ENCODE results near the gene FGF21.
"Not testable (repeated sequence)": the region's sequence is repeated elsewhere in the genome, so short reads cannot be mapped to it uniquely, and the experiment has no call there.

The FGF21 gene, protein sequence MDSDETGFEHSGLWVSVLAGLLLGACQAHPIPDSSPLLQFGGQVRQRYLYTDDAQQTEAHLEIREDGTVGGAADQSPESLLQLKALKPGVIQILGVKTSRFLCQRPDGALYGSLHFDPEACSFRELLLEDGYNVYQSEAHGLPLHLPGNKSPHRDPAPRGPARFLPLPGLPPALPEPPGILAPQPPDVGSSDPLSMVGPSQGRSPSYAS

DNA sequence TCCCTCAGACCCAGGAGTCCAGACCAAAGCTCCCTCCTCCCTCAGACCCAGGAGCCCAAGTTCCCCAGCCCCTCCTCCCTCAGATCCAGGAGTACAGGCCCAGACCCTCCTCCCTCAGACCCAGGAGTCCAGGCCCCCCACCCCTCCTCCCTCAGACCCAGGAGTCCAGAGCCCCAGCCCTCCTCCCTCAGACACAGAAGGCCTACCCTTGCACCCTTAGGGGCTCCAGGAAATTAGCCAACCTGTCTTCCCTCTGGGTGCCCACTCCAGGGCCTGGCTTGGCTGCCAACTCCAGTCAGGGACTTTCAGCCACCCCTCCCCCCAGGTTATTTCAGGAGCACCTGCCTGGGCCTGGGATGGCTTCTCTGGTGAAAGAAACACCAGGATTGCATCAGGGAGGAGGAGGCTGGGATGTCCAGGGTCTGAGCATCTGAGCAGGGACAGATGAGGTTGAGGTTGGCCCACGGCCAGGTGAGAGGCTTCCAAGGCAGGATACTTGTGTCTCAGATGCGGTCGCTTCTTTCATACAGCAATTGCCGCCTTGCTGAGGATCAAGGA is at the start of gene FGF21:
FGF21 (plus strand) TSS at position 441 of the 558 bp plus-strand sequence. CDS start 713 bp downstream, outside the sequence.
- no peak for DNase-seq (ENCODE audit: extremely low read depth in 1 of 2, low read depth in 1 of 2)

DNA sequence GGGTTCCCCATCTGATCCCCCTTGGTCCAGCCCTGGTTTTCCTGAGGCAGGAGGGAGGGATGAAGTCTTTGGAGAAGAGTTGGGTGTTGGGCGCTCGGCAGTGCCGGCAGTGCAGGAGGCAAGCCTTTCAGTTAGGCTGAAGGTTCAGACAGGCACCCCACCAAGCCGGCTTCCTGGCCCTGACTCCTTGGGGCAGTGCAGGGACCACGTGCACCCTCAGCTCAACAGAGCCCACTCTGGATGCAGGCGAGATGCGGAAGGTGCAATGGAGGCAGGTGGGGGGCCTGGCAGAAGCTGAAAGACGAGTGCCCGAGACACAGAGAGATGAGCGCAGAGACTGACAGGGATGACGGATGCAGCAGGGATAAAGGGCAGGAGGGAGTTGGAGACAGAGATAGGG is 46.9 kb upstream of the FGF21 start:
- DNase-seq (ENCODE audit: extremely low read depth in 1 of 2, low read depth in 1 of 2), result no peak

DNA sequence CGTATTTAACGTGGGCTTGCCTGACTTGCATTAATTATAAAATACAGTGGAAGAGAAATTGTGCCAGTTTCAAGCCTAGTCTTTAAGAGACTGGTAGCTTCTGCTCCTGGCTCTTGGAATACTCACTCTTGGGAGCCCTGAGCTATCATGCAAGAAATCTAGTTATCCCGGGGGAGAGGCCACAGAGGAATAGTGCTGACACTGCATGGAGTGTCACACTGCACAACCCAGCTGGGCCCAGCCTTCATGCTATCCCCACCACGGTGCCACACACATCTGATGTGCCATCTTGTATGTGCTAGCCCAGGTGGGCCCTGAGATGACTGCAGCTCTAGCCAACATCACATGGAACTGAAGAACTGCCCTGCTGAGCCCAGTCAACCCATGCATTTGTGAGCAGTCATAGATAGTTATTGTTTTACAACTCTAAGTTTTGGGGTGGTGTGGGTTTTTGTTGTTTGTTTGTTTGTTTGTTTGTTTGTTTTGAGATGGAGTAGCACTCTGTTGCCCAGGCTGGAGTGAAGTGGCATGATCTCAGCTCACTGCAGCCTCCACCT is 44.1 kb upstream of the FGF21 start:
- no peak for DNase-seq (ENCODE audit: extremely low read depth in 1 of 2, low read depth in 1 of 2)

DNA sequence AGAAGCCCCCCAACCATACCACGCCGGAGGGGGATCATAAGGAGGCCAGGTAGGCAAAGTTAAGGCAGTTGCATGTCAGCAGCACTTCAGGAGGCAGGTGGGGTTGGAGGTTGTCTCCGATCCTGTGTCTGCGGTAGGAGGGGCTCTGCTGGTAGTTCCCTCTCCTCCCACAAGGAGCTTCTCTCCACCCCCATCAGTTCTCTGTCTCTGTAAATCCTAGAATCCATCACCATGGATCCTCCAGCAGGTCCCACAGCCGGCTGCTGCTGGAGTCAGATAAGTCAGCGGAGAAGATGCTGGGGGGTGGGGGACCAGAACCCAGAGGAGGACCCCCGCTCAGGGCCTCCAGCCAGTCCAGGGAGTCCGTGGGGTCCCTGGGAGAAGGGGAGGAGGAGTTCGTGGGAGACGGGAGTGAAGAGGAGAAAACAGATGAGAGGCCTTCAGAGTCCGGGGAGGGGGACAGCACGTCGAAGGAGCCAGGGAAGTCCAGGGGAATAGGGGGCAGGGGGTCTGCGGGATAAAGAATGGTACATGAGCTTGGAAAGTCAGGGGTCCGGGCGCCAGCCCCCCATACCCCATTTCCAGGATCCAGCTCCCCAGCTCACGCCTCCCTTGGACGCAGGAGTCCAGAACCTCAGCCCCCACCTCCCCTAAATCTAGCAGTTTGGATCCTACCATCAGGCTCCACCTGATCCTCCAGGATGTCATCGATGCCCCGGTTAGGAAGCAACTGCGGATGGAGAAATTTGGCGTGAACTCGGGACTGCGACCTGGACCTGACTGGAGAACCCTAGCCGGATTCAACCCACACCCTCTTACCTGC is 42.1 kb upstream of the FGF21 start:
- no peak for DNase-seq (ENCODE audit: extremely low read depth in 1 of 2, low read depth in 1 of 2)

DNA sequence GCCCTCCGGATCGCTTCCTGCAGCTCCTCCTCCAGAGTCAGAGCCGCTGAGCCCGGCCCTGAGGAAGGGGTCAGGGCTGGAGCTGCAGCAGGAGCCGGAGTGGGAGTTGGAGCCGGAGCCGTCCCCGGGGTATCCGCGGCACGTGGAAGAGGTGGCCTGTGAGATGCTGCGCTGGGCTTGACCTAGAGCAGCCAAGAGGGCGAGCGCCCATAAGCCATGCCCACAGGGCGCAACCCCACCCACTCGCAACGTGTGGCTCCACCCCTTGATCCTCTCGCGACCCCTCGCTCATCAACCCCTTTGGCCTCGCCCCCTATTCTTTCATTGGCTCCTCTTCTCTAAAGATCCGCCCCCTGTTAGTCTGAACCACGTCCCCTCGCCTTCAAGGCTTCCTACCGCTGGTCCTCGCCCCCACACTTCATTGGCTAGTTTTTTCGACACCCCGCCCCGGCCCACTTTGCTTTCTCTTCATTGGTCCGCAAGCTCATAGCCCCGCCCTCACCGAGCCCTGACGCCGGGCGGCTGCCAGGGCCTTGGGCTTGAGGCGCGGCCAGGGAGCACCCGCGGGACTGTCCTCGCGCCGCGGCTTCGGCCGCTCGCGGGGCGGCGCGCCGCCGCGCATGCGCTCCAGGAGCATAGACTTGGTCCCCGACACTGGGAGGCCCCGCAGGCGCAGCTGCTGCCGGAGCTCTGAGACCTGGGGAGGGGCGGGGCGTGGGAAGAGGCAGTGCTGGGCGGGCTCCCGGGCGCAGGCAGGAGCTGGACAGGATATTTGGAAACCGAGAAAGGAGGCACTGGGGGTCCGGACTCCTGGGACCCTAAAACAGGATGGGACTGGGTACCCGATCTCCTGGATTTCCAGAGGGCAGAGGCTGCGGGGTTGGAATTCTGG is 41.2 kb upstream of the FGF21 start:
- DNase-seq (ENCODE audit: extremely low read depth in 1 of 2, low read depth in 1 of 2), result peak; percentile 94 to 99

DNA sequence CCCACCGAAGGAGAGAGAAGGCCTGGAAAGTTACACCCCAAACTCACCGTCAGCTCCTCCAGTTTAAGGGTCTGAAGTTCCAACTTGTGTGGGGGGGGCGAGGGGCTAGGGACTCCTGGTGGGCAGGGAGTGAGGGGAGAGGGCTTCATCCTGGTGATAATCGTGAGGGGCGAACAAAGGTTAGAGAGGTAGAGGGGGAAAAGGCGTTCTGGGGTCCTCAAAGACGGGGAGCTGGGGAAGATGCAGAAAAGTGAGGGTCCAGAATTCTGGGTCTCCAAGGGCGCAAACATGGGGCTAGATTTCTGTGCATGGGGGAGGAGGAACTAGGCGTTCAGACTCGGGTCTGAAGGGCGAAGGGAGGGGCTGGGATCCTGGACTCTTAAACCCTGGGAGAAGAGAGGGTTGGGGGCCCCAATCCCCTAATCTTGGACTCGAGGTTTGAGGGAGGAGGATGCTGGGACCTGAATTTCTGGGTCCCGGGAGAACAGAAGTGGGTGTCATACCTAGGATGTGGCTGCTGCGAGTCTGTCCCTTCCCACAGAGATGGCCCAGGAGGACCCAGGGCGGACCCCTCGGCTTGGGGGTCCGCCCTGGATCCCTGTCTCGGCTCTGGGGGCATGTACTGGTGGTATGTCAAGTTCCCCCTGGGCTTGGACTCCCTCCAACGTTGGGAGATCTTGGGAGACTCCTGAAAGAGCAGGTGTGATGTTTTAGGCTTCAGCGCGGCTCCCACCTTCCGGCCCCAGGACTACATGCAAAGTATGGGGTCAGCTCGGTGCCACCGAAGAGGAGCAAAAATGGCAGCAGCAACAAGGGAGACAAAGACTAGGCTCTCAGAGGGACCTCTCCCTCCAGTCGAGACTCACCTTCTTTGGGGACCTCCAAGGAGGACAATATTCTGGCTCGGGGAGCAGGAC is 40.3 kb upstream of the FGF21 start:
- no peak for DNase-seq (ENCODE audit: extremely low read depth in 1 of 2, low read depth in 1 of 2)

DNA sequence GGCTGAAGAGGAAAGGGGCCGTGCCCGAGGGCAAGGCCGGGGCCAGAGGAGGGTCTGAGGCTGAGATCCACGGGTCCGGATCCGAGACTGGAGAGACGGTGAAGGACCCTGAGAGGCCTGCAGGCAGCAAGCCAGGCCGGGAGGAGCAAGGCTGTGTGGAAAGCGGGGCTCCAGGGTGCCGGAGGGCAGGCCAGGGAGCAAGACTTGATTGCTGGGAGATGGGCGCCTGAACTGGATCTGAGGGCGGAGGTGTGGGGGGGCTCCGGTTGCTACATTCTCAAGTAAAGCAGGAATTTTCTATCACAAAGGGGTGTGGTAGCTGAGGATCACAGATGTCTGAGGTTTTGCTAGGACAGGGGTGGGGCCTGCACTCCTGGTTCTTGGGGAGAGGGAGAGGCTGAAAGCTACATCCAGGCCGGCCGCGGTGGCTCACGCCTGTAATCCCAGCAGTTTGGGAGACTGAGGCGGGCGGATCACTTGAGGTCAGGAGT is 39.6 kb upstream of the FGF21 start:
- DNase-seq (ENCODE audit: extremely low read depth in 1 of 2, low read depth in 1 of 2), result no peak

DNA sequence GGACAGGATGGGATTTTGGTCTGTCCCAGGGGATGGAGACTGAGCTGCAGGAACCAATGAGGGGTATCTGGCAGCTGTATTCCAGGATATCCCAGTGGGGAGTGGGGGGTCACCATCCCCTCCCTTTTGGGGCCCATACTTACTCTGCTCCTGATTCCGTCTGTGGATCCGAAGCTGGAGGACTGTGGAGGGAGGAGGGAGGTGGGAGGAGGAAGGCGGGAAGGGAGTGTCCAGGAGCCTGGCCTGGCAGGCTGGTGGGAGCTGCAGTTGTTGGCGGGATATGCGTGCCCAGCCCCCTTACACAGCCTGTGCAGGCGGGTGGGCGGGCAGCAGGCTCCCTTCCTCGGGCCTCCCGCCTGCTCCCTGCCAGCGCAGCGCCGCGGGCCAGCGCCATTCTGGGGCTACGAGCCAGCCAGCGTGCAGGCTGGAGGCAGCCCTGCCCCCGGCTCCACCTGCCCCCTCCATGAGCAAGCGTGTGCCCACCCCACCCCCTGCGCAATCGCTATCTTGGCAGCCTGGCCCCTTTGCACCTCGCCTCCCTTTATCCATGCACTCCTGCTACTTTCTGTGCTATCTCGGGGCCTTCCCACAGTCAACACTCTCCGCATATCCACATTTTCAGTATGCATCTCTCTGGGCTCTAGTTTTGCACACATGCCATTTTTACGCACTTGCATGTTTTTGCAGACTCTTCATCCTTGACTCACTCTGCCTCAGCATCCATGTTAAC is 38.6 kb upstream of the FGF21 start:
- no peak for DNase-seq (ENCODE audit: extremely low read depth in 1 of 2, low read depth in 1 of 2)

DNA sequence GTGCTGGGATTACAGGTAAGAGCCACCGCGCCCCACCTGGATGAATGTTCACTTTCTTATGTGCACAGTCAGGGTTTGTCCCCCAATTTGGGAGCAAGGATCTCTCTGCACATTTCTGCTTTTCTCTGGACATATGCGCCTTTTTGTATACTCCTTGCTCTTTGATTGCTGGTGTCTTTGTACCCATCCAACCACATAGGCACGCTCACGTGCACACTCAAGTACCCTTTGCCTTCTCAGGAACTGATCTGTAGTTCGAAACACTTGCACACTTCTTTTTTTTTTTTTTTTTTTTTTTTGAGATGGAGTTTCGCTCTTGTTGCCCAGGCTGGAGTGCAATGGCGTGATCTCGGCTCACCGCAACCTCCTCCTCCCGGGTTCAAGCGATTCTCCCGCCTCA is 37.2 kb upstream of the FGF21 start:
- DNase-seq (ENCODE audit: extremely low read depth in 1 of 2, low read depth in 1 of 2), result not testable (repeated sequence)

DNA sequence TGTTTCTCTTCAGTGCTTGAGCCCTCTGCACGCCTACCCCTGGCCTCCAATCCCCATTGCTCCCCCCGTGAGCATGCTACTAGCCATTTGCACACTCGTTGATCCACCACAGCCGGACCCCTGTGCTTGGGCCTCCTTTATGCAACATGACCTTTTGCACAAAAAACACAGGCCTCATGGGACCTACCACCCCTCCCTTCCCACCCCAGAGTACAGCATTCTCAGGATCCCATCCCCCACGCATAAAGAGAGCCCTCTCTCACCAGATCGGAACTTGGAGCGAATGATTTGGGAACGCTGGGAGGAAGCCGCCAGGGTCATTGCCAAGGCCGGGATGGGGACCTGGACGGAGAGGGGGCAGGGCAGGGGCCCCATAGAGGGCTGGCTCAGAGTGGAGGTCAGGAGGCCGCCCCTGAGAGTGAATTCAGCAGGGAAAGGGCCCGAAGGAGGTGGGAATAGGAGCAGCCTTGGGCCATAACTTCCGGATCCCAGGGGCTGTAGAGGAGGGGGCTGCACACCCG is 36.6 kb upstream of the FGF21 start:
- no peak for DNase-seq (ENCODE audit: extremely low read depth in 1 of 2, low read depth in 1 of 2)

DNA sequence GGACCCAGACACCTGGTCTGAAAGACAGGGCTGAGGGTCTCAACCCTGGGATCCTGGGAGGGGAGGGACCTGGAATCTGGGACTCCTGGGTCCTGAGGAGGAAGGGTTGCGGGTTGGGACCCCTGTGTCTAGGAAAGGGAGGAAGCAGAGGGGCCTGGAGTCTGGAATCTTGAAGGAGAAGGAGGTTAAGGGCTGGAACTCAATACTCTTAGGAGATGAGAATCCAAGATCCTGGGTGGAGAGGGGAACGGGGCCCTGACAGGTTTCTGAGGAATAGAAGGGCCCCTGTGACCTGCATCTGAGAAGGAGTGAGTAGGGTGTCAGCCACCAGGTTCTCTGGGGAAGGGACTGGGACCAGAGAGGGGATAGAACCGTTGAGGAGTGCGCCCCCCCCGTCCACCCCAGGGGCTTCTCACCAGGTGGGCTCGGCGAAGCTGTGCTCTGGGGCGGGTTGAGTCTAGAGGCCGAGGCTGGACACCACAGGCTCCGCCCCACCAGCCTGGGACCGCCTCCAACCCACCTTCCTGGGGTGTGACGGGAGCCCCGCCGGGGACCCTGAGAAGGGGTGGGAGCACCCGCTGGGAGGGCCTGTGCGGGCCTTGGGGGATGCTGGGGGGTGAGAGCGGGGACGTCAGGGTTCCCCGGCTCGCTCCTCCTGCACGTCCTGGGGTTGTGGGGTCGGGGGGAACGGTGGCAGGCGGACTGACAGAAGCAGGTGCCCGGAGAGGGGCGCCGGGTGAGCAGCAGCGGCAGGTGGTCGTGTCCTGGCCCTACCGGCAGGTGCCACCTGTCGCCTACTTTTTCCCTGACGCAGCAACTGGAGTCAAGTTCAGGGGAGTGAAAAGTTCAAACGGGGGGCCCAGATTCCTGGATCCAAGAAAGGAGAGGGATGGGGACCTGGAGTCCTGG is 35.8 kb upstream of the FGF21 start, which contains the start of gene MAMSTR:
MAMSTR (minus strand) TSS at position 463 of the 909 bp plus-strand sequence. CDS start 694 bp downstream, outside the sequence.
- no peak for DNase-seq (ENCODE audit: extremely low read depth in 1 of 2, low read depth in 1 of 2)

DNA sequence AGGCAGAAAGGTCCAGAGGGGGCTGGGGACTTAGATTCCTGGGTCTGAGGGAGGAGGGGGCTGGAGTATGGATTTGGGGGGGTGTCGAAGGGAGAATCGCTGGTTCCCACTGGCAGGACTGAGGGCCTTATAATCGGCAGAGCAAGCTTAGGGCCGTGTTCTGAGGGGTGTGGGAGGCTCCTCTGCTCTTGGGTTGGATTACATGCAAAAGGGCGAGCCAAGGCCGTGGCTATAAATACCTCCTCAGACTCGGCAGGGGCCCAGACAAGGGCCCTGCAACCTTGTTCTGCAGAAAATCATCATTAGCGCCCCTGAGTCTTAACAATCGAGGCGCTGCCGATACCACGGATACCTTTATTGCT is 35.1 kb upstream of the FGF21 start:
- DNase-seq (ENCODE audit: extremely low read depth in 1 of 2, low read depth in 1 of 2), result no peak

DNA sequence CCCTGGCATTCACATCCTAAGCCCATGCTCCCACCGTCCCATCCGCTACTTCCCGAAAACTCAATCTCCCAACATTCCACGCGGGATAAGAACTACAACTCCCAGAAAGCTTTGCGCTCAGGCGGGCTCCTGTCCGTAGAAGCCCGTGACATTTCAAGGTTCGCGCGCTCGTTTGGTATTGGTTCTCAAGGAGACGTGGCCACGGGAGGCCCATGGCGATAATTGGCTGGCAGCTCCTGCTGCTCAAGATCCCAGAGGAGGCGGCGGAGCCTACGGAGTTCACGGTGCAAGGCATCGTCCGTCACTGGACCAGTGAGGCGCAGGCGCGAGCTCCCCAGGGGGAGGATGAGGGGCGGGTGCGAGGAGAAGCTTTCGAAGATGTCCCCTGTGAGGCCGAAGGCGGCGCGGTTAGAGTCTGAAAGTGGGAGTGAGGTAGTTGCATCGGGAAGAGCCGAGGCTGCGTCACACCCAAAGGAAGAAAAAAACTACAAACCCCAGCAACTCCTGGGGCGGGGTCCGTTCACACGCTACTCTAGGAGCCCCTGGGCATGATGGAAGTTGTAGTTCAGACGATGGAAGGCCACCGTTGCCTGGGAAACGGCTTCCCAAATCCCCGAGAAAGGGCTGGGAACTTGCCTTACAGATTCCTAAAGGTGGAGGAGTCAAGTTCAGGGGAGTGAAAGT is 34.6 kb upstream of the FGF21 start:
- peak; percentile 78 to 96 for DNase-seq (ENCODE audit: extremely low read depth in 1 of 2, low read depth in 1 of 2)

DNA sequence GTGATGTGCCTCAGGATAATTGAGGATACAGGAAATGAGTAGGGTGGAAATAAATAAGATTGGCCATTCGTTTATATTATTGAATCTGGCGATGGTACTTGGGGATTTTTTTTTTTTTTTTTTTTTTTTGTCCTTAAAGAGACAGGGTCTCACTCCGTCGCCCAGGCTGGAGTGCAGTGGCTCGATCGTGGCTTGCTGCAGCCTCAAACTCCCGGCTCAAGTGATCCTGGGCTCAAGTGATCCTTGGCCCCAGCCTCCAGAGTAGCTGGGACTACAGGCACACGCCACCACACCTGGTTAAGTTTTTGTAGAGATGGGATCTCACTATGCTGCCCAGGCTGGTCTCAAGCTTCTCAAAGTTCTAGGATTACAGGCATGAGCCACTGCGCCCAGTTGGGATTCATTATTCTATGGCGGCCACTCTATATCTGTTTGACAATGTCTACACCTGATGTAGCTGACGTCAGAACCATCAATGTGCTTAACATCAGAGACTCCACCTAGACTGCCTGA is 33.1 kb upstream of the FGF21 start:
- no peak for DNase-seq (ENCODE audit: extremely low read depth in 1 of 2, low read depth in 1 of 2)

DNA sequence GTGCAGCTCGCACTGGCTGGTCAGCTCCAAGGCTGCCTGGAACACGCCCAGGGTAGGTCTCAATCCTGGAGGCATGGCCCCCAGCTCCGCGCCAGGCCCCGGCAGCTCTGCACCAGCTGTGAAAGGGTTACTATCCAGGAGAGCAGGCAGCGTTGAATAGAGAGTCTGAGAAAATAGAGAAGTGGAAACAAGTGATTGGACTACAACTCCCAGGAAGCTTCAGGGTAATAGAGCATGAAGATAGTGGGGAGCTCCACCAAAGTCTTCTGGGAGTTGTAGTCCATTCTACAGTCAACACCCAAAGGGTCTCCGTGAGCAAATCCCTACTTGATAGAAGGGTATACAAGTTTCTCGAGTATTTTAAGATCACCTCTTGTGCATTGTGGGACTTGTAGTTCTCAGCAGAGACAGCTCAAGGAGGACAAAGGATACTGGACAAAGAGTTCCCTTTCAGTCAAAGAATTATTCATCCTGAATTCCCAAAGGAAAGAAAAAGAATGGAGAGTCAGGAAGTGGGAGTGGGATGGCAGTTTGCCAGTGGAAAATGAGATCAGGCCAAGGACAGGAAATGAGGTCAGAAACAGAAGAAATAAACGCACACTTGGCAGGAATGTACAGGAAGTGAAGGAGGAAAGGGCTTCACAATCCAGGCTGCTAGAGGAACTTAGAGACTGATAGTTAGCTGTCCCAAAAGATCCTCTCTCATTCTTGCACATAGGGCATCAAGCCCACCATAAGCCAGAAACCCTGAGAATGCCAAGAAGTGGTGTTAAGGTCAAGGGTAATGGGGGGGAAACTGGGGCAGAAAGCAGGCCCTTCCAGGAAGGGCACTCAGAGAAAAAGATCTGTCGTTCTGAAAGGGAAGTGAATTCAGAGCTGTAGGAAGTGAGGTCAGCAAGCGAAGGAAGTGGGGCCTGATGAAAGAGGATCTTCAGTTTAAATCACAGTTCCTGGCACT is 30.2 kb upstream of the FGF21 start:
- DNase-seq (ENCODE audit: extremely low read depth in 1 of 2, low read depth in 1 of 2), result no peak

DNA sequence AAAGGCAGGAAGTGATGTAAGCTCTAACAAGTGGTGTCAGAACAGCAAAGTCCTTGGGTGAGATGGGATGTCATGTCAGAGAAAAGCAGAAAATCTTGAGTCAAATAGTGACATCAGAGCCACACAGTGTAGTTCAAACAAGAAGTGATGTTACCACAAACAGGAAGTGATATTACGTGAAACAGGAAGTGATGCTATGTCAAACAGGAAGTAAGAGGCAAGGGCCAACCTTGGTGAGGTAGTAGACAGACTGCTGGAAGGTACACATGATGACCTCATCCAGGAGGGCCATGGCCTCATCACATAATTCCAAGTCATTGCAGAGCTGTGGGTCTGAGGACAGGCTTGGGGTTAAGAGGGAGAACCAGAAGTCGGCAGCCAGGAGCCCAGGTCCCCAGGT is 28.8 kb upstream of the FGF21 start:
- DNase-seq (ENCODE audit: extremely low read depth in 1 of 2, low read depth in 1 of 2), result no peak
